Stimulated activated CD4-positive, alpha-beta T cell treated with anti-CD3 and anti-CD28 coated beads, TNF-alpha, amount 100 ng/mL, for 48 hours (primary cell): ENCODE data around the gene SDHAF2.
"Not testable (repeated sequence)": the region's sequence is repeated elsewhere in the genome, so short reads cannot be mapped to it uniquely, and the experiment has no call there.

Source experiments
- DNase-seq, 3 donors: peaks; one replicate each; pipeline ENCODE4 v3.0.0-alpha.2; 2020; ENCODE audit warnings: low read depth in 3 of 3

Gene SDHAF2

DNA sequence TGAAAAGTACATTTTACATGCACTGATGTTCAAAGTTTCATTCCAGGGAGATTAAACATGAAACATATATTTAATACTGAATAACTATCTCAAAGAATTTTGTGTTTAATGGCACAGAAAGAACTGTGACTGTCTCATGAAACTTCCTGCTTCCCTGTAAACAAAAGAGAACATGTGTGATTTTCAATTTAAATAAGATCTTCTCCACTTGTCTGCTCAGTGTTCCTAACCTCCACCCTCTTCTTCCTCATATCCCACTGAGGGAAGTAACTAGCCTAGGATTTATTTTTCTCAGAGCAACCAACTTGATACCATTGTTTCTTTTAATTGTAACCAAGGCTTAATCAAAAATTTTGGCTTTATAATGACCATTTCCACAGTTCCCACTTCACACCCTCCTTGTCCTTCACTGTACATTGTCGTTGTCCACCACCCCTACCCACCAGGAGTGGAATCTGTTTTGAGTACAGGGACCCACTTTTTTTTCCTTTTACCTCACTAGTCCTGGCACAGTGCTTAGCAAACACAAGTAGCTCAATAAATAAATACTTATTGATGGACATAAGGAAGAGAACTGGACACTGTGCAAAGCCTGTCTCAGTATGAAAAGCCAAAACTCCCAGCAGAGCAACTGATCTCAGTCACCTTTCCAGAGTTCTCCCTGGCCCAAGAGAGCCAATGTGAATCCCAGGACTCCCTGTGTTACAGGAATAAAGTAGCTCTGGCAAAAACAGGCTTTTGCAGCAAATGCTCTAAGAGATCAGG is 4.4 kb upstream of the SDHAF2 start:
- DNase-seq = no peak

DNA sequence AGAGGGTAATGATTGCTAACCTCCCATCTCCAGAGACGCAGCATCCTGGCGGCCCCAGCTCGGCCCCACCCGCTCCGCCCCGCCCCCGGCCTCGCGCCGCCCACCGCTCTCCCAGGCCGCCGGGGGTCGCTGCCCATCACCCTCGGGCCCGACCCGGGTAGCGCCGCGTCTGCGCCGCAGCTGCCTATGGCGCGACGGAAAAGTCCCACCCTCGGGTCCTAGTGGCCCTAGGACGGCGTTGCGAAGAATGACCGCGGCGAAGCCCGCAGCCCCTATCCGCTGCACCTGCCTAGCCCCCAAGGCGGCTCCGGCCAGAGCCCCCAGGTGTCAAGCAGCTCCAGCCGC is 606 bp upstream of the SDHAF2 start:
- DNase-seq = peak; percentile 32 to 57 (median 40)

DNA sequence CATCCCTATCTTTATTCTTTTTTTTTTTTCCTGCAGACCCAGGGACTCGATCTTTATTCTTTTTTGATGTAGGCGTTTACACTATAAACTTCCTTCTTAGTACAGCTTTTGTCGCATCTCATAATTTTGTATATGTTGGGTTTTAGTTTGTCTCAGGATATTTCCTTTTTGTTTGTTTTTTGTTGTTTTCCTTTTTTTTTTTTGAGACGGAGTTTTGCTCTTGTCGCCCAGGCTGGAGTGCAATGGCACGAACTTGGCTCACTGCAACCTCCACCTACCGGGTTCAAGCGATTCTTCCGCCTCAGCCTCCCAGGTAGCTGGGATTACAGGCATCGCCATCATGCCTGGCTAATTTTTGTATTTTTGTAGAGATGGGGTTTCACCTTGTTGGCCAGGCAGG is 915 bp downstream of the SDHAF2 start:
- not testable (repeated sequence) for DNase-seq

DNA sequence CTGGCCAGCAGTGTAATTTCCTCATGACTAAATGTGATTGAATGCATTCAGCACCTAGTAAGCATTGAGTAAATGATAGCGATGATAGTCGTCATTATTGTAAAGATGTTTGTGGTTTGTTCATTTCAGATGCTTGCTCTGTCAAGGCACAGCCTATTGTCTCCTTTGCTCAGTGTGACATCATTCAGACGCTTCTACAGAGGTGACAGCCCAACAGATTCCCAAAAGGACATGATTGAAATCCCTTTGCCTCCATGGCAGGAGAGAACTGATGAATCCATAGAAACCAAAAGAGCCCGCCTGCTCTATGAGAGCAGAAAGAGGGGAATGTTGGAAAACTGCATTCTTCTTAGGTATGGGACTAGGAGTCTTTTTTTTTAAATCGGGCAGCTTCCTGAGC is 7.6 kb downstream of the SDHAF2 start:
- no peak for DNase-seq

GRCh38 chr11:61439615-61440014 is 9.7 kb downstream of the SDHAF2 start:
- no peak for DNase-seq

DNA sequence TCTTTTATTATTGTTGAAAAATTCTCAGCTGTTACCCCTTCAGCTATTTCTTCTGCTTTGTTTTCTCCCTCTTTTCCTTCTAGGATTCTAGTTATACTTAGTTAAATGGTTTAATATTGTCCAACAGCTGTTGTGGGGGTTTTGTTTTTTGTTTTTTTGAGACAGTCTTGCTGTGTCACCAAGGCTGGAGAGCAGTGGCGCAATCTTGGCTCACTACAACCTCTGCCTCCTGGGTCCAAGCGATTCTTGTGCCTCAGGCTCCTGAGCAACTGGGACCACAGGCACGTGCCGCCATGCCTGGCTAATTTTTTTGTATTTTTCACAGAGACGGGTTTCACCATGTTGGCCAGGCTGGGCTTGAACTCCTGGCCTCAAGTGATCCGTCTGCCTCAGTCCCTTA is 12.7 kb downstream of the SDHAF2 start:
- DNase-seq = no peak

- no peak for DNase-seq
Observed at GRCh38 chr11:61445516-61445915, 15.6 kb downstream of the SDHAF2 start.

DNA sequence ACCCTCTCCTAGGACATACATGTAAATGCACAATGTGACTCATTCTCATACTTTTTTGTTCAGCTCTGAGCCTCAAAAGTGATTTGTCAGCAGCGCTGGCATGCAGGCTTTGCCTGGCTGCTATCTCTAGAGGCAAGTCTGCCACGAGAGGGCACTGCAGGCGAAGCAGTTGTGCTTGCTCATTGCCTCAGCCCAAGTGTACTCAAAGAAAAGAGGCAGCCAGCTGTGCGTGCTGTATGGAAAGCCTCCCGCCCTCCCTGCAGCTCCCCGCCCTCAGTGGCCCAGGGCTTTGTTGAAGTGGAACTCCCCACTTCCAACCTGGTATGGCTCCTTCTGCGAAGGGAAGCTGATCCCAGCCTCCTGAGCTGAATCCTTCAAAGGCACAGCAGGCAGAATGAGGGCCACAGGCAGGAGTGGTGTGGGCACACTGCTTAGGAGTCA is 16.3 kb downstream of the SDHAF2 start:
- peak; percentile 76 to 84 (median 81) for DNase-seq

DNA sequence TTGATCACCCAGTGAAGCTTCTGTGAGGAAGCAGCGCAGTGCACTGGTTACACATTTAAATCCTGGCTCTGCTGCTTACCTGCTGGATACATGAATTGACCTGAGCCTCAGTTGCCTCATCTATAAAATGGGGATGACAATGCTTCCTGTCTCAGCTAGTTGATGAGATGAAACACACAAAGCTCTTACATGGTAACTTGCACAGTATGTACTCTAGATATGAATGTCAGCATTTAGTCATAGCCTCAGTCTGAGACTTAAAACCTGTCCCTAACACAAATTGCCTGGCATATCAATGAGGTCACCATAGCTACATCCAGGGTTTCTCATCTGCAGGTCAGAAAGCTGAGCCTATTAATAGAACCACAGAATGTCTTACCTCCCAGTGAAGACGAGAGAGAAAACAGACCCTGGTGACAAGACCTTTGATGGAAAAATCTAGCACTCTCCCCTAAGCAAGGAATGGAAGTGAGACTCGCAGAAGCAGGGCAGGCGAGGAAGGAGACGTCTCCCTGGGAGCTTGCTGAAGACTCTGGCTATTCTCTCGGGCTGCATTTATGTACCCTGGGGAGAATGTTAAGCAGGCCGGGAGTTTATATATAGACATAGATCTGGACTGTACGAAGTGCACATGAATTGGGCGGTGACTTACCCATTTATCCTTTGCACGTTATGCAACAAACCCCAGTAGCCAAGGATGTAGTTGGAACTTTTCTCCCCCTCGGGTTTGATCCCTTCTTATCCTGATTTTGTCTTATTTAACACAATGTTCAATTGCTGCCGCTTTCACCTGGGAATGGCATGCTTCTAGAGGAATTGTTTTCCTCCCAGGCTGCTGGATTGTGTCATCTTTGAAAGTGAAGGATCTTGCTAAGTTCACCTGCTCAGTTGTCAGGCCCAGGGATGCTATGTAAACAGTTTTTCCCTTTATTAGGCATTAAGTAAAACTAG is 18.0 kb downstream of the SDHAF2 start:
- DNase-seq = no peak

GRCh38 chr11:61448552-61448927 is 18.6 kb downstream of the SDHAF2 start:
- no peak for DNase-seq

GRCh38 chr11:61452825-61453224 is 22.9 kb downstream of the SDHAF2 start:
- DNase-seq = no peak

GRCh38 chr11:61453695-61454094 is 23.8 kb downstream of the SDHAF2 start:
- no peak for DNase-seq

DNA sequence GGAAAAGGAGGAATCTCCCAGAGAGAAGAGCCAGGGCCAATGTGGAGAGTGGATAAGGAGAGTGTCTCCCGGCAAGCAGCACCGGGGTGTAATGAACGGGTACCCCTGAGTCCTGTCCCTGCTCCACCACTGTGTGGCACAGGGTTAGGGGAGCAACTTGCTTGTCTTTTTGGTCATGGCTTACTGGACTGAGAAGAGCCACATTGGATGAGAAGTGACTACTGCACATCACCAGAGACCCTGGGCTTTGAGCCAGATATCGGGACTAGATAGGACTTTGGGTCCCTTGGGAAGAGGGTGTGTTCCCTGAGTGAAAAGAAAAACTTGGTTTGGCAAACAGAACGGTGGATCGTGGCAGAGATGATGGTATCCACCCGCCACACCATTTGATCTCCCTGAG is 24.6 kb downstream of the SDHAF2 start:
- no peak for DNase-seq

DNA sequence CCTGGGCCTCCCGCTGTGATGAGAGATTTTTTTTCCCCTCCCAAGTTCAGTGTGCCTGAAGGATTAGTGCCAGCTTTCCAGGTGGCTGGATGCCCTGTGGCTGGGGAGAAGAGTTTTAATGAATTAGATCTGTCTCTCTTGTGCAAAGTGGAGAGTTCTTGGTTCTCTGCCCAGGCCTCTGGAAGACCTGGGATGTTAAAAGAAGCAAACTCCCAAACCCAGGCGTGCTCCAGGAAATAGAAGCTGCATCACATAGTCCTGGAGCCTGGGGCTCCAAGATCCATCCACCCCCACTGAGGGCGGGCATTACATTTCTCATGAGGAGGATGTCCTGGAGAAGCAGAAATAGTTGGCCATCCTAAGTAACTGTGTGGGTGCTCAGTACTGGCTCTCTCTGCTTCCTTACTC is 30.6 kb downstream of the SDHAF2 start:
- no peak for DNase-seq

- DNase-seq = no peak
Observed at GRCh38 chr11:61460986-61461385, 31.1 kb downstream of the SDHAF2 start.

DNA sequence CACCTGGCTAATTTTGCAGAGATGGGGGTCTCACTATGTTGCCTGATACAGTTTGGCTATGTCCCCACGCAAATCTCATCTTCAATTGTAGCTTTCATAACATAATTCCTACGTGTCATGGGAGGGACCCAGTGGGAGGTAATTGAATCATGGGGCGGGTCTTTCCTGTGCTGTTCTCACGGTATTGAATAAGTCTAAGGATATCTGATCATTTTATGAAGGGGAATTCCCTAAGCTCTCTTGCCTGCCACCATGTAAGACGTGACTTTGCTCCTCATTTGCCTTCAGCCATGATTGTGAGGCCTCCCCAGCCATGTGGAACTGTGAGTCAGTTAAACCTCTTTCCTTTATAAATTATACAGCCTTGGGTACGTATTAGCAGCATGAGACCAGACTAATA is 37.7 kb downstream of the SDHAF2 start:
- DNase-seq = not testable (repeated sequence)

- no peak for DNase-seq
Observed at GRCh38 chr11:61468002-61468401, 38.1 kb downstream of the SDHAF2 start.

DNA sequence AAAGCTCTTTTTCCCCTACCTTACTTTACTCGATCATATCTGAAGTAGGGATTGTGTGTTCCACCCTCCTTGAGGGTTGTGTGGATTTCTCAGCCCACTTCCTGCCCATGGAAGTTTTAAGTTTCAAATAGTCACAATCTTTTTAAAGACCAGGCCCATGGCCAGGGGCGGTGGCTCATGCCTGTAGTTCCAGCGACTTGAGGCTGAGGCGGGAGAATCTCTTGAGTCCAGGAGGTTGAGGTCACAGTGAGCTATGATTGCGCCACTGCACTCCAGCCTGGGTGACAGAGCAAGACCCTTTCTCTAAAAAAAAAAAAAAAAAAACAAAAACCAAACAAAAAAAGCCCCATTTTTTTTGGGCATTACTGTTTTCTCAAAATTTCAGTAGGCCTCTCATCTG is 42.4 kb downstream of the SDHAF2 start:
- no peak for DNase-seq

DNA sequence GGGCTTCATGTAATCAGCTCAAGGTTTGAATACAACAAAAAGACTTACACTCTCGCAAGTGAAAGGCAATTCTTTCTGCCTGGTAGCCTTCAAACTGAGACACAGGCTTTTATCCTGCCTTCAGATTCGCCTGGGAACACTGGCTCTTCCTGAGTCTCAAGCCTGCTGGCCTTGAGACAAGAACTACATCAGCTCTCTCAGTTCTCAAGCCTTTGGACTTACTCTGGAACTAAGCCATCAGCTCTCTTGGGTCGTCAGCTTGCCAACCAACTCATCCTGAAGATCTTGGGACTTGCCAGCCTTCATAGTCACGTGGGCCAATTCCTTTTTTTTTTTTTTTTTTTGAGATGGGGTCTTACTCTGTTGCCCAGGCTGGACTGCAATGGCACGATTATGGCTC is 42.9 kb downstream of the SDHAF2 start:
- DNase-seq = no peak

DNA sequence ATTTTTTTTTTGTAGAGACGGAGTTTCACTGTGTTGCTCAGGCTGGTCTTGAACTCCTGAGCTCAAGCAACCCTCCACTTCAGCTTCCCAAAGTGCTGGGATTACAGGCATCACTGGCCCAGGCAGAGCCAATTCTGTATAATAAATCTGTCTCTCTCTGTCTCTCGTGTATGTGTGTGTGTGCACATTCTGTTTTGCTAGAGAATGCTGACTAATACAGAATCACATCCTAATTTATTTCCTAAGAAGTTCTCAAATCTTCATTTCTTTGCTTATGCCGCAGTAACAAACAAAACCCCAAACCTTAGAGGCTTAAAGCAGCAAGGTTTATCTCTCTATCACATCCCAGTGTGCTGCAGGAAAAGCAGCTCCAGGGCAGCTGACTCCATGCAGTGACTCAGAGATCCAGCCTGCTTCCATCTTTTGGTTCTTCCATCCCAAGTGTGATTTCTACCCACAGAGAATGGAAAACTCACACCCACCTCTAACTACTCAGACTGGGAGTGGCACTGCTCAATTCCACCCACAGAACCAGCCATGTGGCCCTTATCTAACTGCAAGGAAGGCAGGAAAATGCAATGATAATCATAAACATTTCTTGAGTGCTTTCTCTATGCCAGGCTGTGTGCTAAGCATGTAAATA is 43.6 kb downstream of the SDHAF2 start:
- DNase-seq = no peak

- DNase-seq = no peak
Observed at GRCh38 chr11:61474013-61474643, 44.2 kb downstream of the SDHAF2 start.

GRCh38 chr11:61475433-61475832 is 45.5 kb downstream of the SDHAF2 start:
- DNase-seq = no peak
